ENCODE measurements around the gene IKZF1.
A peak's percentile ranks its signal among the peaks of the same experiment; 100 is the strongest.

IKZF1 gene

DNA sequence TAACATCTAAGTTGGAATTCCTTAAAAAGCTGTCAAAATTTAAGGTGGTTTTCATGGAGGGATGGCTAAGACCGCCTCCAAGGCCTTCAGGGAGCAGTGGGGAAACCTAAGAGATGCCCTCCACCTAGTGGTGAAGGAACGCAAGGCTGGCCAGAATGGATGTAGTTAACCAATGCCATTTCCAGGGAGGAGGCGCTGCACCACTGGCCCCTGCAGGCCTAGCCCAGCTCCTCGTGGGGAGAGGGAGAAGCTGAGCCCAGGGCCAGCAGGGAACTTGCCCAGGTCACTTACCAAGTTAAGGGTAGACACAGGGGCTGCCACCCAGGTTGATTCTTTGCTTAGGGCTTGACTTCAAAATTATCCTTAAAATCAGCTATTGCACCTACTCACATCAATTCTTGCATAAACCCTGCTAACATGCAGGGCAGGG, 113.6 kb downstream of the IKZF1 start:
- DNase-seq = peak; percentile 82

- DNase-seq = no peak
Observed at GRCh38 chr7:50418526-50419290, 114.2 kb downstream of the IKZF1 start.

DNA sequence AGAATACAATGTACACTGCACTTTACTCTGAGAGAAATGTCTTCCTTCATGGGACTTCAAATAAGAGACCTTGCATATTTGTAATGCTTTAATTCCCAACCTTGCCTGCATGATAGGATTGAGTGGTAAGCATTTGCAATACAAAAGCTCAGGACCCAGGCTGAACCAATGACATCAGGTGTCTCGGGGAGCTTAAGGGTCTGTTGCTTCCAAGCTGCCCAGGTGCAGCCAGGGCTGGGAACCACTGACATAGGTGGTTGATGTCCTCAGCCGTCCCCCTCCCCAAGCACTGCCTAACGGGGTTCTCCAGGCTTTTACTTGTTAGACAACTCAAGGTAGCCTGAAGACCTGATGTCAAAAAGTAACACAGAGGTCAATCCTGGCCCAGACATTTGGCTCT, 116.5 kb downstream of the IKZF1 start:
- no peak for DNase-seq

DNA sequence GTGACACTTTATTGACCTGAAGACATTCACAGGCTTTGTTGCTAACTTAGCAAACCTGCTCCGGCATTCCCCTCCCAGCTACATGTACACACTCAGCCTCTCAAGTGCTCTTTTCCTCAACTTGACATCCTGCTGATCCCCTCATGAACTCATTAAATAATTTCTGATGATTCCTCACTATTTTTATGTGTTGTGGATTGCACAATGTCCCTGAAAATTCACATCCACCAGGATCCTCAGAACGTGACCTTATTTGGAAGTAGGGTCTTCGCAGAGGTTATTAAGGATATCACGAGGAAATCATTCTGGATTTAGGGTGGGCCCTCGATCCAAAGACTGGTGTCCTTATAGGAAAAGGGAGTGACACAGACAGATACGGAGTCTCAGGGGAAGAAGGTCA, 118.3 kb downstream of the IKZF1 start:
- DNase-seq = no peak

DNA sequence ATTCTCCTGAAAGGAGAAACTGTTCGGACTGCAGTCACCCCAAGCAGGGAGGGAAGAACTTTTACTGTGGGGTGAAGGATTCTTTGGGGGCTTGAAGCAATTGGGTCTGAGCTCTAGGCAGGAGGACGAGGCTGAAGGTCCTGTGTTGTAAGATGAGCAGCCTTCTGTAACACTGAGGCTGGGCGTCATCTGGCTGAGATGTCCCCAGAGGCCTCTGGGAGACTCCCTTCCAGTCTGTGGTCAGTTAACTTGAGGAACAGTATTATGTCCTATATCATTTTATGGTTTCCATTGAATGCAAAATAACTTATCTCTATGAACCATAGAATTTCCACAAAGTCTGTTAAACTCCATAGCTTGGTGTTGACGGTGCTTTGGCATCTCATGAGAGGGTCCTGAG, 119.3 kb downstream of the IKZF1 start:
- no peak for DNase-seq

- DNase-seq = no peak
Observed at GRCh38 chr7:50425318-50425717, 120.8 kb downstream of the IKZF1 start.

DNA sequence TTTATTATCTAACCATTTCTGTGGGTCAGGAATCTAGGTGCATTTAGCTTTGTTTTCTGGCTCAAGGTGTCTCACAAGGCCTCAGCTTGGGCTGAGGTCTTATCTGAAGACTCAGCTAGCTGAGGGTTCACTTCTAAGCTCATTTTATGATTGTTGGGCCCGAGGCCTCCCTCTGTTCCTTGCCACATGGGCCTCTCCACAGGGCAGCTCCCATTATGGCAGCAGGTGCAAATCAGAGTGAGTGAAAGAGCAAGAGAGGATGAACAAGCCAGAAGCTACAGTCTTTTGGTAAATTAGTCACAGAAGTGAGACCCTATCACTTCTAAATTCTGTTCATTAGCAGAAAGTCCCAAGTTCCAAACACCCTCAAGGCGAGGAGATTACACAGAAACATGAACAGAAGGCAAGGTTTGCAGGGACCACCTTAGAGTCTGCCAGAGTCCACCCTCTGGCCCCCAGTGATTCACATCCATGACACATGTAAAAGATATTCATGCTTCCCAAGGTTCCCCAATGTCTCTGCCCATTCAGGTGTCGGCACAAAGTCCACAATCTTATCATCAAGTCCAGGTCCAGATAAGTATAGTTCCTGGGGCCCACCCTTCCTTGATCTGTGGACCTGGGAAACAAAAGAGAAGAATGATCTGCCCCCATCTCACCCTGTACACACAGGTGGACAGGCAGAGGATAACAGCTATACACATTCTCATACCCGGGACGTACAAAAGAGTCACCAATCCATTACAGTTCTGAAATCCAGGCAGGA, 121.9 kb downstream of the IKZF1 start:
- DNase-seq = no peak

DNA sequence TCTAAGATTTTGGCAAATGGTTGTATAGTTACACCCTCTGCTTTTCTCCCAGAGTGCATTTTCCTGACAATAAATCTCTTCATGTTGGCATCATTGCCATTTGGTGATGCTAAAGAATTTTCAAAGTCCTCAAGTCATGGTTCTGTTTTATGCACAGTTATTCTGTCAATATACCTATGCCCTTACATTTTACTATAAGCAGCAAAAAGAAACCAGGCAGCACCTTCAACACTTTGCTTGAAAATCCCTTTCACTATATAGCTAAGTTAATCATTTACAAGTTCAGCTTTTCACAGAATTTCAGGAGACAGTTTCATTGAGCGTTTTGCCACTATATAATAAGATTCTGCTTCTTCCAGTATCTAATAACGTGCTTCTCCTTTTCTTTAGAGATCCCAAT, 123.0 kb downstream of the IKZF1 start:
- DNase-seq = no peak

- DNase-seq = no peak
Observed at GRCh38 chr7:50428911-50429310, 124.4 kb downstream of the IKZF1 start.

GRCh38 chr7:50431316-50431715, 126.8 kb downstream of the IKZF1 start:
- no peak for DNase-seq

GRCh38 chr7:50431722-50432305, 127.3 kb downstream of the IKZF1 start:
- no peak for DNase-seq

DNA sequence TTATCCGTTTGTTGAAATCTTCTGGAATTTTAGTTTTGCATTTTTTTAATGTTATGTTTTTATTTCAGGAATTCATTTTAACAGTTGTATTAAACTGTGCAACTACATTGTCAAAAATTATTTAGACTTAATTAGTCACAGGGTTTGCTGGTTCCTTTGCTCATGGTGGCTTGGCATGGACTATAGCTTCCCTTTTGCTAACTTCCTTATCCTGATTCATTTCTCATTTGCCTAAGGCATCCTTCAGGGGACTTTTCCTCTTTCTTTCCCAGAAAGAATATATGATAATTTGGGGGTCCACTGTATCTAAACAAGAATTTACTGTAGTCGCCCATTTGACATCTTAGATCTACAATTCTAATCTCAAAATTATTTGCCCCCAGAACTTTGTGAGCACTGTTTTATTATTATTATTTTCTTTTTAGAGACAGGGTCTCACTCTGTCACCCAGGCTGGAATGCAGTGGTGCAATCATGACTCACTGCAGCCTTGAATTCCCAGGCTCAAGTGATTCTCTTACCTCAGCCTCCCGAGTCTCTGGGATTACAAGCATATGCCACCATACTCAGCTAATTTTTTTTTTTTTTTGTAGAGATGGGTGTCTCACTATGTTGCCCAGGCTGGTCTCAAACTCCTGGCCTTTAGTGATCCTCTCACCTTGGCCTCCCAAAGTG, 131.8 kb downstream of the IKZF1 start:
- DNase-seq = no peak

DNA sequence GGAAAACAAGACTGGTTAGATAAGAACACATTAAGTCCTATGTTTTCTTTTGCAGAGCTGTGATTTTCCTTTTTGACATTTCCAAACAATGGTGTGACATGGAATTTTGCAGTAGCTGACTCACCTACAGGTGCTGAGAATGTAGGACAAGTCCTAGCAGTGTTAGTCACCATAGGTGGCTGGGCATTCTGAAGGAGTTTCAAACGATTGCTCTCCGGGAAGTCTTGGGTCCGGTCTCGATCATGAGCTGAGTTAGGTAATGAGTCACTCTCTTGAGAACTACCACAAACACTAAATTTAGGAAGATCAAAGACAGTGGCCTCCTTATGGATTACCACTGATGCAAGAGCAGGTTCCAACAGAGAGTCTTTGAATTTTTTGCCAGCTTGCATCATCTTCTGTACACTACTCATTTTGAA, 142.0 kb downstream of the IKZF1 start:
- DNase-seq = no peak

DNA sequence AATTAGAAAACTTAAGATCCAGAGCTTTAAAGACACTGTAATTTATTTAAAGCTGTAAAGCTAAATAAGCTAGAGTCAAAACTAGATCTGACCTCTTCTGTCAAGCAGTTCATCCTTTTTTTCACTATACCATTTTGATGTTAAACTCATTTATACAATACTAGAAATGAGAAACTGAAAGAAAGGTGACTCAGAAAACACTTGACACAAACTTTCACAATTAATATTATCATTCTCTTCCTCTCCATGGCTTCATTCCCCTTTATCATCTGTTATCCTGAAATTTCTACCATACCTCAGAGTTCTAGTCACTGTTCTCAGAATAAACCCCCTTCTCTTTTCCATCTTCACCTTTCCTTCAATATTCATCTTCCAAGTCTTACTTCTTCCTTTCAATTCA, 144.3 kb downstream of the IKZF1 start:
- no peak for DNase-seq

DNA sequence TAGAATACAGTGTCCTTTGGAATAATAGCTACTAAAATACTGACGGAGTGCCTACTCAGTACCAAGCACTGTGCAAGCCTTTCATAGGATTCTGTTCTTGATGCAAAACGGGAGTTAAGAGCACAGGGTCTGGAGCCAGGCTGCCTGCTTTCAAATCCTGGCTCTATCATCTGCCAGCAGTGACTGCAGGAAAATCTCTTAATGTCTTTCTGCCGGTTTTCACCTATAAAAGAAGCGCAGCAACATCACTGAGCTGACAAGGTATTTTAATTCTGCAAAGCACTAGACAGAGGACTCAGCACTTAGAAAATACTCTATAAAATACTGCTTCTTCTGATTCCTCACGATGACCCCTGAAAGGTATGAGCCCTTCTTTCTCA, 145.0 kb downstream of the IKZF1 start:
- no peak for DNase-seq

GRCh38 chr7:50449881-50450589, 145.5 kb downstream of the IKZF1 start, which contains the start of gene FIGNL1:
Gene FIGNL1, minus strand, starts transcription at chr7:50450350. Its CDS starts 3,063 bp downstream, at chr7:50447287.
- peak; percentile 92 for DNase-seq

- DNase-seq = peak; percentile 66
Observed at GRCh38 chr7:50450590-50451032, 146.1 kb downstream of the IKZF1 start.

All from activated CD8-positive, alpha-beta memory T cell treated with anti-CD3 and anti-CD28 coated beads, Interleukin-2, amount 50 U/mL, for 48 hours (primary cell).